SH-SY5Y (cell line): ENCODE measurements around the gene TEX29.

Experiments used
- GATA2 ChIP-seq: IDR thresholded peaks from 2 replicates; pipeline ENCODE4 v1.6.1; 2011; ENCODE audit warnings: mild to moderate bottlenecking, low read depth, low read length
- GATA3 ChIP-seq: IDR thresholded peaks from 2 replicates; pipeline ENCODE4 v1.6.1; 2011; ENCODE audit warnings: low read depth, mild to moderate bottlenecking, low read length, moderate library complexity

Gene TEX29

DNA sequence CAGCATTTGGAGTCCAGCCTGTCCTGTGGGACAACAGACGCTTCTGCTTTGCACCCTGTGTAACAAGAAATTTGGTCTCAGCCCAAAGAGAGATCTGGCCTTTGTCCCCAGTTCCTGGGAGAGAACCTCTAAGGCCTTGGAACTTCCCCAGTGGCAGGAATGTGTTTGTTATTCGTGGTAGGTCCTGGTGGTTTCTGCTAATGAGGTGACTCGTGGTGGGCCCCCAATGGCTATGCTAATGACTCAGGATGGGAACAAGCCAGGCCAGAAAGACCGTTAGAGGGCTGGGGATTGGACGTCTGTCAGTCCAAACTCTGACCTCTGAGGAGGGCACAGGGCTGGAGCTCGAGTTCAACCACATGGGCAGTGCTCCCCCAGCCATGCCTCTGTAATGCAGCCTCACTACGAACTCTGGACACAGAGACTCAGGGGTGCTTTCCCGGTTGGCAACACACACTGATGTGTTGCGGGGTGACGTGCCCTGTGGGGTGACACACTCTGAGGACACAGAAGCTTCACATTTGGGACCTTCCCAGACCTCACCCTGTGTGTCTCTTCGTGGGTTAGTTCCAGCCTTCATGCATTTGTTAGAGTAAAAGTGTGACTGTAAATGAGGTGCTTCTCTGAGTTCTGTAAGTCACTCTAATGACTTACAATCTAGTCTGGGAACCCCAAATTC is 38.9 kb downstream of the TEX29 start:
- TF ChIP-seq GATA3 (no peak), GATA2 (no peak)

DNA sequence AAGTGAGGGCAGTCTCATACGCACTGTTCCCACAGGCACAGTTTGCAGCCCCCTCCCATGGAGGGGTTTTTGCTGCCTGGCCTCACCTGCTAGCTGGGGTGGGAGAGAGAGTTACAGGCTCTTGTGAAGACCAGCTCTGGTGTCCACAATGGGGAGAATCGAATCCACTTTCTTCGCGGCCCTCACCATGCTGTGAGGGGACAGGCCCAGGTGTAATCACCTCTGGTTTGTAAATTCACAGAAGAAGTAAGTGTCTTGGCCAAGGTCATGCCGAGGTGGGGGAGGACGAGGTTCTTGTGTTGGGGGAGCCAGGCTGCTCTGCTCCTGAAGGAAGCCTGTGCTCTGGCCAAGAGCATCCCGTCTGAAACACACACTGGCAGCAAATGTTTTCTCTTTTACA is 39.5 kb downstream of the TEX29 start:
- TF ChIP-seq GATA3: no peak
- no peak for TF ChIP-seq GATA2

DNA sequence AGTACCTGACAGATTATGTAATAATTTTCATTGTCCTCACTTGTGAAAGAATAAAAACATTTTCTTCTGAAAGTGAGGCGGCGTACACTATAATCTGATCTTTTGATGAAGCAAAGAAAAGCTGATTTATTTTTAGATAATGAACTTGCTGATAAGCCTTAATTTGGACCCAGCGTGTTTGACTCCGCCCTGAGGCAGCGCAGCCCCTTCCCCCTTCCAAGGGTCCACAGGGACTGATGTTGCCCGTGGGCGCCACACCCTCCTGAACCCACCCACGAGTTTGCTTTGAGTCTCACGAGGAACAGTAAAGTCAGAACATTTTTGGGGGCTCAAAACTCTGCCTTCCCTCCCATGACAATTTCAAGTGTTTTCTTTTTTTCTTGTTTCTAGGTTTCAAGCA is 40.0 kb downstream of the TEX29 start:
- no peak for TF ChIP-seq GATA3
- TF ChIP-seq GATA2: no peak

DNA sequence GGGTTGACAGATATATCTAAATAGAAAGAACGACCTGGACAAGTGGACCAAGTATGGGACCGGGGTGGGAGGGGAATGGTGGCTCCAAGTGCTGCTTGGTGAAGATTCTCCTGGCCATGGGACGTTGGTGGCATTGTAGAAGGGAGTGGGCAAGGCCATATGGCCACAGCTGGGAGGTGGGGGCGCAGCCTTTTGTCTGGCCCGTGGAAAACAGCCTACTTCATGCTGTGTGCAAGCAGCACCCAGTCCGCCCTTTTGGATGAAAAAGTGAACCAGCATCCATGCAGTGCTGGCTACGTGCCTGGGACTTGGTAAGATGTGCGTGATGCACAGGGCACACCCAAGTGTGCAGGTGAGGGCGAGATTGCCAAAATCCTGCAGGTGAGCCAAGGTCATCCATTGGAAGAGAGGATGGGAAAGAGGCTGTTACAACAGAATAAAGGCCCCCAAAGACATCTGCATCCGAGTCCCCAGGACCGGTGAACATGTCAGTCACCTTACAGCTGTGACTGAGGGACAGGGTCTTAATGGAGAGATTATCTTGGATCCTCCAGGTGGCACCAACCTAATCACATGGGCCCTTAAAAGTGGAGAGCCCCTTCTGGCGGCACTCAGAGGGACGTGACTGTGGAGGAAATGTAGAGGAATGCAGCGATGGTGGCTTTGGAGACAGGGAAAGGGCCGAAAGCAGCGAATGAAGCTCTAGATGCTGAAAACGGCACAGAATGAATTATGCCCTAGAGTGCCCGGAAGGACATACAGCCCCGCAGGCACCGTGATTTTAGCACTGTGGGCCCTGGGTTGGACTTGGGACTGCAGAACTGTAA is 40.8 kb downstream of the TEX29 start:
- TF ChIP-seq GATA2: no peak
- TF ChIP-seq GATA3: no peak

DNA sequence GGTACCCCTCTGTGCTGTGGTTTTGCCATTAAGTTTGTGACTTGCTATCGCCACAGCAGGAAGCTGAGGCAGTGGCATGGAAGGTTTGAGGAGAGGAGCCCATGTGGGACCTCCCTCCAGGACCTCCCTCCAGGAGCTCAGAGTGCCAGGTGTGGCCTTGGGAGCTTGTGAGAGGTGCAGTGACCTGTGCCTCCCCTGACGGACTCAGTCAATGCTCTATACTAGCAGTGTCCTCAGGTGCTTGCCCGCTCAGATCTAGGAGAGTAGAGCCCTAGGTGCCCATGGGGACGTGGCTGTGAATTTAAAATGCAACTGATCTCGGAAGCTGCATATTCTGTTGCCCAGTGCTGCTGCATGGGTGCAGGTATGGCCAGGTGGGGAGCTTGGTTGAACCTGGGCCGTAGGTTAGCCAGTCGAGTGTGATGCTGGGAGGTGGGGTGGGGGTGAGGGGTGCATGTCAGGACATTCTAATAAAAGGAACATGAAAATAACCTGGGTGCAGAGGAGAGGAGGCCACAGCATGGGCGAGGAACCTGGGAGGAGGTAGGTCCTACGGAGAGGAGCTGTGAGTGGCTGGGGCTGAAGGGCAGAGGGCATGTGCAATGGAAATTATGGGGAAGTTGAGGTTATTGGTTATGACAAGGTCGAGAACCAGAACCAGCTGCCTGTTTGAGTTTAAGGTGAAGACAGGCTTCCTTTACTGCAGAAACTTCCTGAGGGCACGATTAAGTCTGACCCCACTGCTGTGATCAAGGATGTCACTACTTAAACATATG is 41.6 kb downstream of the TEX29 start:
- no peak for TF ChIP-seq GATA3
- TF ChIP-seq GATA2: no peak

DNA sequence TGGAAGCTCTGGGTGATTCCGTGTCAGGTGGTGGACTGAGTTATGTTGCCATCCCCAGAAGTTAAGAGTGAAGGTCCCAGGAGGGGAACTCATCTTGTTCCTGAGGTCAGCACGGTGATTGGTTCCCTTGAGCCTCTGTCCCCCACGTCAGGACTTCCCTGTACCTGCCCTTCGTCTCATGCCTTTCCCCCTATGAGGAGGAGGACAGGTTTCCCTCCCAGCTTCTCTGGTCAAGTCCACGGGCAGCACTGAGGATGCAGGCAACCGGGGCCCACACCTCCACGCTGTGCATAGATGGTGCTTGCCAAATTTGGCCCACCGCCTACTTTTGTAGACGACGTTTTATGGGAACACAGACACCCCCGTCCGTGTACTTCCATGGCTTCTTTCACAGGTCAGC is 42.7 kb downstream of the TEX29 start:
- no peak for TF ChIP-seq GATA3
- no peak for TF ChIP-seq GATA2

DNA sequence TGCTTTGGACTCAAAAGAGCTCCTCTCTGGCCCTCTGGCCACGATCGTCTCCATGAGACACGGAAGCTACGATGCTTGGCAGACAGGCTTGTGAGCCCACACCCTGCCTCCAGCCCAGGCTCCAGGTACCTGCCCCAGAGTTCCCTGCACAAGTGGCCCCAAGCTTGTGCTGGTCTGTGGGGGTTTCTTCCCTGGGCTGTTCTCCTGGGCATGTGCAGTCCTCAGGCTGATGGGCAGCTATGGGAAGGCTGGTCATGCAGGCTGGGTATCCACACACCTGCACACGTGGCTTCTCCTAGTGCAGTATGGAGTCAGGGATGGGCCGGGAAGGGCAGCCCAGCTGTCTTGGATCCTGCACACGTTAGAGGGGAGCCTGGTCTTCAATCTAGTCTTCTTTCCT is 43.1 kb downstream of the TEX29 start:
- no peak for TF ChIP-seq GATA3
- no peak for TF ChIP-seq GATA2

DNA sequence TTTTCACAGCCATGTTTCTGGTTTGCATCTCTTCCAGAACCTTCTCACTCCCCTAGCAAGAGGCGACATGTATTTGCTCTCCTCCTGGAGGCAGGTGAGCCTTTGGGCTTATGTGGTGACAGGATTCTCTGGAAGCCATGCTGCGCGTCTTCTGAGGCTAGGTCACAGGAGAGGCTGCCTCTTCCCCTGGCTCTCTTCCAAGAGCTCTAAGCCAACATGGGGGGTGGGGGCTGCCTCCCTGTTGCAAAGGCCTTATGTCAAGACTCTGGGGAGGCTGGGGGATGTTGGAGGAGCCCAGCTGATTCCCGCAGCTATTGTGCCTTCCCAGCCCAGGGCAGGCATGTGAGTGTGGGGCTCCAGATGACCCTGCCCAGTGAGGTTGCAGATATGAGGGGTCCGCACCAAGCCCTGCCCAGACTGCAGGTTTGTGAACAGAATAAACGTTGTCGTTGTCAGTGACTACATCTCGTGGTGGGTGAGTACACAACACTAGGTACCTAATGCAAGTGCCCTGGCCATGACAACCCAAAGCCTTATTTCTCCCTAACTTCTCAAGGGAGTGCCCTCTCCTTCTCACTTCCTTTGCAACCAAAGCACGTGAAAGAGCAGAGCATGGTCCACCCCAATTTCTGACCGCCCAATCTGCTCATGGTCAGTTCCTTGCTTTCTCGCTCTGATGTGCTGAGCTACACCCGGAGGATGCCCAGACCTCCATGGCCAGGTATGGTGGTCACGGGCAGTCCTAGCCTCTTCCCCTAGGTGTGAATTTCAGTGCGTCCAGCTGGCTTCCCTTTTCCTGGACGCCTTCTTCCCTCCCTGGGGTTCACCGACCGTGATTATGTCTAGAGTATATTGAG is 44.9 kb downstream of the TEX29 start:
- no peak for TF ChIP-seq GATA3
- TF ChIP-seq GATA2: no peak

DNA sequence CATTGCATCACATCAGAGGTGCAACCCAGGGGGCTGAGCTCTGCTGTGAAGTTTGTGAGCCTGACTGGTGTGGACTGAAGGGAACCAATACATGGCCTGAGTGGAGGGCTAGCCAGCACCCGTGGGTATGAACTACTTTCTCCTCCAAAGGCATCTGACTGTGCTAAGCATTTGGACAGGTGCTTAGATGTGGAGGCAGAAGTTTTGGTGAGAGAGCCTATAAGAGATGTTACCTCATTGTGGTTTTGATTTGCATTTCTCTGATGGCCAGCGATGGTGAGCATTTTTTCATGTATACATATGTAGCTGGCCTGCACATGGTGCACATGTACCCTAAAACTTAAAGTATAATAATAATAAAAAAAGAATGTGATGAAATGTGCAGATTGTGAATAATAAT is 46.9 kb downstream of the TEX29 start:
- no peak for TF ChIP-seq GATA2
- no peak for TF ChIP-seq GATA3

DNA sequence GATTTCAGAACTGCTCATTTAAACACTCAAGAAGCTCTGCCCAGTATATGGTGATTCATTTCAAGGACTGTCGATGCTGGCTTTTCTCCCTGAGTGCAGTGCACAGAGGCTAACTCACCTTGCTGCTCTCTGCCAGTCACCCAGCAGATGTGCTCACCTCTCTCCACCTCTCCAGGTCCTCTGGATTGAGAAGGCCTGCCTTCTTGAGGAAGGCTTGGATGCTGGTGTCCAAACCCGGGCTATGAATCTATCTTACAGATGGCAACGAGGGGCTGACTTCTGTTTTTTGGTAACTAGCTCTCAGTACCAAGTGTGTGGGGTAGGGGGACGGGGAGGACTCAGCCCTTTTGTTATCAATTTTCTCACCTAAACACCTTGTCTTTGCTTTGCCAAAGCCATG is 47.6 kb downstream of the TEX29 start:
- TF ChIP-seq GATA3: no peak
- TF ChIP-seq GATA2: no peak

DNA sequence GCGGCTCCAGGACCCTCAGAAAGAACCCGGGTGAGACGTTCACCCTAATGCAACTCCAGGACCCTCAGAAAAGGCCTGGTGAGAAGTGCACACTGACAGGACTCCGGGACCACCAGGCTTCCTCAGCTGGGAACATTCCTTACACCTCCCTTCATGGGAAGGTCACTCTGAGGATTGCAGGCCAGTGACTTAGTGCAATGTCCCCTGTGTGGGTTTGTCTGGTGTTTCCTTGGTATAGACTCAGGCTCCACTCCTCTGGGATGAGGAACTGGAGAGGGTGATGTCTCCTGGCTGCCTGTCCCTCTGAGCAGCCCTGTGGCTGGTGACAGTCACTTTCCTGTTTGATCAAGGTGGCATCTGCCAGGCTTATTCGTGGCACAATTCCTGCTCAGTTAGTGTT is 49.7 kb downstream of the TEX29 start:
- TF ChIP-seq GATA2: no peak
- no peak for TF ChIP-seq GATA3

DNA sequence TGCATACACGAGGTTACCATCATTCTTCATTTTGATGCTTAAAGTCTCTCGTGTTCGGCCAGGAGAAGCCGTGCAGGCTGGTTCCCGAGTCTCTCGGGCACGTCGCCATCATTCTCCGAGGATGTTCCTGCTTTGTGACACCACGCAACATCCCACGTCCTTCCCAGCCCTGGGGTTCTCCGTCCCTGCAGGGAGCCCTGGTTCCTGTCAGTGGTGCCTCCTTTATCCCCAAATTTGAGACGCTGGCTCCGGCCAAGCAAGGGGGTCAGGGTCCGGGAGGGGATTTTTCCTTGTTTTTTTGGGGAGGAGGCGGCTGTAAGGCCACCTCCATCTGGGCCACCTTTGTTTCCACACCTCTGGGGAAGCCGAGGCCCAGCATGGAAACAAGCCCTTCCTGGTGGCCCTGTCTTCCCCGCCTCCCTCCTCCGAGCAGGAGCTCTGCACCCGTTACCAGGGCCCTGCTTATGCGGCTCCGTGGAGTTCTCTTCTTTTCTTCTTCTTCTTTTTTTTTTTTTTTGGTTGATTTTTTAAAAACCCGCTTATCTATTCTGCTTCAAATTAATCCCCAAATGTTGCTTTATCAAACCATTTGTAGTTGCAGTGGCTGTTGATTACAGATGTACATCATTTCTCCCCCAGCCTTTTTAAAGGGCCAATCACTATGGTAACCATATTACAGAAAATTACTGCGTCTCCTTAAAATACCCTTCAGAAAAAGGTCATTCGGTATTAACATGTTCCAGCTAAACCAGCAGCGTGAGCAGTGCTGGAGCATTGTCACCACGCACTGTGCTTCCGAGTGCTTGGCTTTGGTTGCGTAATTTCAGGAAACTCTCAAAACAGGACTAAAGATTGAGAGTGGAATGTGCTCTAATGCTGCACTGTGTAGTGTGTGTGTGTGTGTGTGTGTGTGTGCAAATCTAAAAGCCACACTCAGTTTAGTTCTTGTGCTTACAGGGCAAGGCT is 50.4 kb downstream of the TEX29 start:
- TF ChIP-seq GATA3: no peak

DNA sequence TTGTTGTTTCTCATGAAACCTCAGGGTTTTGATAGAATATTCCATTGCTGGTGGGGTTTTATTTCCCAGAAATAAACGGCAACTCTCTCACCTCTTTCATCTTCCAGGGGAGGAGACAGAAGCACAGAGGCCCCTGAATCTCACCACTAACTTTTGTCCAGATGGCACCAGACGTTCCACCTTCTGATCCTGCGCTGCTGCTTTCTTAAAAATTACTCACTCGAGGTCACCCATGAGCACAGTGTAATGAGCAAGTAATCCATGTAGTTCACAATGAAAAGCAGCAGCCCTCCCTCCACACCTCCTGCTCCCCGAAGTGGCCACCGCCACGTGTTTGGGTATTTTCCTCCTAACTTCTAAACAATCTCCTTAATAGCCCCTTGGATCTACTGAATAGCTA is 51.3 kb downstream of the TEX29 start:
- TF ChIP-seq GATA2 (no peak), GATA3 (no peak)
